Fibroblast of lung (primary cell): ENCODE measurements around the gene MEN1. TPM values are rescaled to one million over a fixed set of nuclear protein-coding genes. Genes with fewer than 3 reads are reported as not detected.

ENCODE experiments used
- DNase-seq, 2 donors: peaks; one replicate each; pipeline versions ENCODE4 v3.0.0 to v3.0.0-alpha.2; 2010; ENCODE audit warnings: low read depth in 2 of 2
- H2AFZ ChIP-seq: 2 replicates; pipeline ENCODE4 v1.5.1; 2012; ENCODE audit warnings: low read length, control low read depth, inconsistent platforms
- H3K27ac ChIP-seq: 2 replicates; pipeline ENCODE4 v1.5.1; 2011; ENCODE audit warnings: low read length, control low read depth; ENCODE audit not compliant: insufficient read depth
- H3K27me3 ChIP-seq: 2 replicates; pipeline ENCODE4 v1.5.1; 2011; ENCODE audit warnings: mild to moderate bottlenecking, low read length; ENCODE audit not compliant: control insufficient read depth, insufficient read depth
- H3K36me3 ChIP-seq: 2 replicates; pipeline ENCODE4 v1.5.1; 2011; ENCODE audit warnings: low read length; ENCODE audit not compliant: control insufficient read depth, insufficient read depth
- H3K4me1 ChIP-seq: 2 replicates; pipeline ENCODE4 v1.5.1; 2011; ENCODE audit warnings: low read length; ENCODE audit not compliant: control insufficient read depth, insufficient read depth; ENCODE audit errors: extremely low read depth
- H3K4me2 ChIP-seq: 2 replicates; pipeline ENCODE4 v1.5.1; 2011; ENCODE audit warnings: low read length, control low read depth; ENCODE audit not compliant: insufficient read depth; ENCODE audit errors: extremely low read depth
- H3K4me3 ChIP-seq, 4 experiments: fragments of 200-600 bp in 1 of 4; sonication (generic) in 1 of 4; replicated peaks in 1 of 4; 2 replicates each; pipeline ENCODE4 v1.5.1; 2011 to 2016; ENCODE audit warnings: low read length in 4 of 4, low read depth in 3 of 4, mild to moderate bottlenecking in 3 of 4, control low read depth in 2 of 4, inconsistent platforms in 1 of 4, mixed read lengths in 1 of 4; ENCODE audit not compliant: insufficient read depth in 1 of 4; ENCODE audit errors: control extremely low read depth in 1 of 4
- H3K79me2 ChIP-seq: 2 replicates; pipeline ENCODE4 v1.5.1; 2012; ENCODE audit warnings: mild to moderate bottlenecking, low read length, inconsistent platforms; ENCODE audit not compliant: control insufficient read depth, insufficient read depth
- H3K9ac ChIP-seq: 2 replicates; pipeline ENCODE4 v1.5.1; 2011; ENCODE audit warnings: mild to moderate bottlenecking, low read length, control low read depth; ENCODE audit not compliant: insufficient read depth
- H3K9me3 ChIP-seq: 2 replicates; pipeline ENCODE4 v1.5.1; 2012; ENCODE audit warnings: low read depth, low read length; ENCODE audit not compliant: control insufficient read depth, insufficient read depth
- H4K20me1 ChIP-seq: 2 replicates; pipeline ENCODE4 v1.5.1; 2011; ENCODE audit warnings: low read length; ENCODE audit not compliant: control insufficient read depth, insufficient read depth; ENCODE audit errors: extremely low read depth
- EZH2 ChIP-seq: IDR thresholded peaks from 2 replicates; pipeline ENCODE4 v1.5.1; 2012; ENCODE audit warnings: low read length, control low read depth, mild to moderate bottlenecking; ENCODE audit errors: missing control alignments
- polyA plus RNA-seq, 2 donors: library from polyadenylated mRNA; depleted of rRNA in 1 of 2; stranded (reverse) in 1 of 2; unstranded in 1 of 2; fragments of >200 nt; gene quantifications; 2 replicates each; pipeline ENCODE4 v1.2.1, GENCODE V29; 2011 to 2012; ENCODE audit warnings: missing spikeins in 1 of 2
- total RNA-seq: library from RNA; depleted of rRNA; stranded (reverse); fragments of >200 nt; gene quantifications from 2 replicates; pipeline ENCODE4 v1.2.1, GENCODE V29; 2014
- TF ChIP-seq, protein P1 (sequence below), 2 donors: IDR thresholded peaks in 1 of 2; conservative IDR thresholded peaks in 1 of 2; 1 replicate in 1 of 2; 2 replicates in 1 of 2; pipeline ENCODE4 v1.5.1; 2011 to 2012; ENCODE audit warnings: low read length in 2 of 2, control low read depth in 1 of 2, inconsistent platforms in 1 of 2, low read depth in 1 of 2, mild to moderate bottlenecking in 1 of 2

MEN1 gene
- total and polyA plus RNA-seq, 2 donors (not counting 1 experiment from before 2014, with no cell fraction given): 8.9 to 13.7 TPM

DNA sequence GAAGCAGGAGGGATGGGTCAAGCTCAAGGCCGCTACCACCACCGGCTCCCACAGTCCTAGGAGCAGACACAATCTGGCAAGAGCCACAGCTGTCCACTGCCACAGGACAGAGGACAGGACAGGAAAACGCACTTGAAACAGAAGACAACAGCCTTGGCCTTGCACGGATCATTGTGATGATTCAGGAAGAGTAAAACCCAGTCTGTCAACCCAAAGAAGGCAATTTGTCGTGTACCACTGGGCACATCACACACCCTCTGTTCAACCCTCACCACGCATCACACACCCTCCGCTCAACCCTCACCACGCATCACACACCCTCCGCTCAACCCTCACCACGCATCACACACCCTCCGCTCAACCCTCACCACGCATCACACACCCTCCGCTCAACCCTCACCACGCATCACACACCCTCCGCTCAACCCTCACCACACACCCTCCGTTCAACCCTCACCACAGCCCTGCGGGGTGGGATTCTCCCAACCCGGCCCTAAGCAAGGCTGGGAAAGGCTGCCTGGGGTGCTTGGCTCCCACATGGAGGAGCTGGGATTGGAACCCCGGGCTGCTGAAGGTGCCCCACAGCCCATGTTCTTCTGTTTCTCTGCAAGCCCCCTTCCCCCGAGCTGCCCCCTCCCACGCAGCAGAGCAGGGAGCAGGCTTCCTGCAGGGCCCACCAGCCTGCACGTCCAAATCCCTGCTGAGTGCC, 45.4 kb upstream of the MEN1 start:
- Histone ChIP-seq H3K79me2 (peaks cover 58% of the 10 kb centered on the region), H3K9ac (peak overlapping the region; percentile 13), H3K9me3 (no peaks in the 10 kb centered on the region), H3K36me3 (peaks cover 53% of the 10 kb centered on the region), H3K27ac (peak overlapping the region; percentile 98), H2AFZ (no peak overlapping the region), H4K20me1 (no peaks in the 10 kb centered on the region), H3K4me2 (no peak overlapping the region), H3K27me3 (no peaks in the 10 kb centered on the region), H3K4me1 (peaks cover 52% of the 10 kb centered on the region), H3K4me3 (no peak overlapping the region)
- TF ChIP-seq EZH2: no peak
- TF ChIP-seq, protein P1, sequence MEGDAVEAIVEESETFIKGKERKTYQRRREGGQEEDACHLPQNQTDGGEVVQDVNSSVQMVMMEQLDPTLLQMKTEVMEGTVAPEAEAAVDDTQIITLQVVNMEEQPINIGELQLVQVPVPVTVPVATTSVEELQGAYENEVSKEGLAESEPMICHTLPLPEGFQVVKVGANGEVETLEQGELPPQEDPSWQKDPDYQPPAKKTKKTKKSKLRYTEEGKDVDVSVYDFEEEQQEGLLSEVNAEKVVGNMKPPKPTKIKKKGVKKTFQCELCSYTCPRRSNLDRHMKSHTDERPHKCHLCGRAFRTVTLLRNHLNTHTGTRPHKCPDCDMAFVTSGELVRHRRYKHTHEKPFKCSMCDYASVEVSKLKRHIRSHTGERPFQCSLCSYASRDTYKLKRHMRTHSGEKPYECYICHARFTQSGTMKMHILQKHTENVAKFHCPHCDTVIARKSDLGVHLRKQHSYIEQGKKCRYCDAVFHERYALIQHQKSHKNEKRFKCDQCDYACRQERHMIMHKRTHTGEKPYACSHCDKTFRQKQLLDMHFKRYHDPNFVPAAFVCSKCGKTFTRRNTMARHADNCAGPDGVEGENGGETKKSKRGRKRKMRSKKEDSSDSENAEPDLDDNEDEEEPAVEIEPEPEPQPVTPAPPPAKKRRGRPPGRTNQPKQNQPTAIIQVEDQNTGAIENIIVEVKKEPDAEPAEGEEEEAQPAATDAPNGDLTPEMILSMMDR (conservative IDR thresholded peaks at IDR 0.05 in 1 of 2, IDR thresholded peaks at IDR 0.05 in 1 of 2; ENCODE audit: low read depth in 1 of 2, low read length in 2 of 2): no peak
- no peak for DNase-seq

DNA sequence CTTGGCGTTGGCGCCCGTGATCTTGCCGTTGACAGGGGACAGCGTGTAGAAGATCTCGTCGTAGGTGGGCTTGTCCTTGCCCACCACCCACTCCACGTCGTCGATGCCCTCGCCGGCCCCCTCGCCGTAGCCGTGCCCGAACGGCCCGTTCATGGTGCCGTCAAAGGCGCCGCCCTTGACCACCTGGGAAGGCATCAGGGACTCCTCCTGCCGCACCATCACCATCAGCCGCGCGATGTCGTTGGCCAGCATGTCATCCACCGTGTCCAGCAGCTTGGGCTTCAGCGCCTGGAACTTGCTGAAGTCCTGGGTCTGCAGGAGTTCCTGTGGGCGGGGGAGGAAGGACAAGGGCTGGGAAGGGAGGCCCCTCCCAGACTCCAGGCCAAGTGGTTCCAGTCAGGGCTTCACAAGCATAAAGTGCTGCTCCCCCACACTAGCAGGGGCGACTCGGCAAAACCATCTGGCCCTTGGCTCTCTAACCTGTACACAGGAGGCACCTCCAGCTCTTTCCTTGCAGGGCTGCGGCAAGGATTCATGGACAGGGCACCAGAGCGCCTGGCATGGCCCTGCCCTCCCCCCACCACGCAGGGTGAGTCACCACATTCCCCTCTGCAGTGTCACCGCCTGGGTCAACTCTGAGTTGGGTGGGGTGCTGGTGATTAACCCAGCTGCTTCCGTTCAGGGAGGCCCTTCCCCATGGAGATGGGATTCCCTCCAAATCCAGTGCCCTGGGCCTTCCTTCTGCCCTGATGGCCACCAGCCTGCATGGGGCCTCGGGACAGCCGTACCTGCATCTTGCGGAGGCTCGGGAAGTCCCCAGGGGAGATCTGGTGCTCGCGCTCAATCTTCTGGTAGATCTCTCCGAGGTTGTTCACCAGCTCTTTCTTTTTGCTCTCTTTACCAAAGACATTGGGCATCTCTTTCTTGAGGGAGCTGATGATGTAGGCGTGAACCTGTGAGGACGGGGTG, 44.5 kb upstream of the MEN1 start:
- TF ChIP-seq, protein P1 (conservative IDR thresholded peaks at IDR 0.05 in 1 of 2, IDR thresholded peaks at IDR 0.05 in 1 of 2; ENCODE audit: low read depth in 1 of 2, low read length in 2 of 2): no peak
- TF ChIP-seq EZH2: no peak
- H3K4me3 ChIP-seq: no peak overlapping the region
- H3K4me1 ChIP-seq: peaks cover 50% of the 10 kb centered on the region
- no peaks in the 10 kb centered on the region for H4K20me1 ChIP-seq
- peak overlapping the region; percentile 98 for H3K27ac ChIP-seq
- H2AFZ ChIP-seq: no peak overlapping the region
- H3K9me3 ChIP-seq: no peaks in the 10 kb centered on the region
- H3K79me2 ChIP-seq: peaks cover 49% of the 10 kb centered on the region
- peak overlapping the region; percentile 53 for H3K4me2 ChIP-seq
- H3K9ac ChIP-seq: peak overlapping the region; percentile 33
- peak; percentile 93 for DNase-seq
- peaks cover 52% of the 10 kb centered on the region for H3K36me3 ChIP-seq
- no peaks in the 10 kb centered on the region for H3K27me3 ChIP-seq

DNA sequence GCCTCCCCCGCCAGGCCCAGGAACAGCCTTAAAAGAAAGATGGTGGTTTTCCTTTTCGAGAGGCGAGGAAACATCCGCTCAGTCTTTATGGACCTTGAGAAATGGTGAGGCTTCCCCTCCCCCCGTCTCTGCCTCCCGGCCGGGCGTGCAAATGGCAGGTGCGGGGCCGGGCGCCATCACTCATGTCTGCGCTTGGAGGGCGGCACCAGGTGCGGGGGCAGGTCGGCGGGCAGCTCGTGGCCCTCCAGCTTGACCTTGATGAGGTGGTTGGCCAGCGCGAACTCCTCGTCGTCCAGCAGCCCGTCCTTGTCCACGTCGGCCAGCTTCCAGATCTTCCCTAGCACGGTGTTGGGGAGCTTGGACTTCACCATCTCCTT, 43.8 kb upstream of the MEN1 start:
- no peaks in the 10 kb centered on the region for H3K9me3 ChIP-seq
- TF ChIP-seq, protein P1 (conservative IDR thresholded peaks at IDR 0.05 in 1 of 2, IDR thresholded peaks at IDR 0.05 in 1 of 2; ENCODE audit: low read depth in 1 of 2, low read length in 2 of 2): no peak
- TF ChIP-seq EZH2: no peak
- peaks cover 47% of the 10 kb centered on the region for H3K4me1 ChIP-seq
- H3K9ac ChIP-seq: no peak overlapping the region
- no peak overlapping the region for H3K4me2 ChIP-seq
- H3K27ac ChIP-seq: peak overlapping the region; percentile 98
- no peaks in the 10 kb centered on the region for H3K27me3 ChIP-seq
- no peak for DNase-seq
- peaks cover 49% of the 10 kb centered on the region for H3K36me3 ChIP-seq
- peaks cover 46% of the 10 kb centered on the region for H3K79me2 ChIP-seq
- no peak overlapping the region for H3K4me3 ChIP-seq
- no peak overlapping the region for H2AFZ ChIP-seq
- no peaks in the 10 kb centered on the region for H4K20me1 ChIP-seq
